ENCODE measurements around the gene PROC.
A peak's percentile ranks its signal among the peaks of the same experiment; 100 is the strongest.

Gene PROC

GRCh38 chr2:127455566-127456493 is 37.6 kb downstream of the PROC start:
- Histone ChIP-seq H3K36me3 (ENCODE audit: control insufficient read depth in 1 of 2, insufficient read depth in 2 of 2, low read length in 2 of 2) (no peaks in the 10 kb centered on the region), H3K27ac (ENCODE audit: low read depth, low read length) (peak overlapping the region; percentile 86), H3K4me3 (ENCODE audit: low read depth in 1 of 2, low read length in 2 of 2) (peak overlapping the region; percentile 28 to 45), H3K4me1 (ENCODE audit: control insufficient read depth in 1 of 2, insufficient read depth in 2 of 2, low read length in 2 of 2) (peaks cover 23% of the 10 kb centered on the region in 2 donors), H3K27me3 (ENCODE audit: control insufficient read depth in 1 of 2, insufficient read depth in 2 of 2, low read length in 2 of 2) (no peaks in the 10 kb centered on the region), H3K9ac (ENCODE audit: low read depth in 1 of 2, low read length in 2 of 2) (peak overlapping the region in 1 of 2 donors; percentile 30), H3K9me3 (ENCODE audit: control insufficient read depth in 1 of 2, low read length in 2 of 2) (no peaks in the 10 kb centered on the region)

DNA sequence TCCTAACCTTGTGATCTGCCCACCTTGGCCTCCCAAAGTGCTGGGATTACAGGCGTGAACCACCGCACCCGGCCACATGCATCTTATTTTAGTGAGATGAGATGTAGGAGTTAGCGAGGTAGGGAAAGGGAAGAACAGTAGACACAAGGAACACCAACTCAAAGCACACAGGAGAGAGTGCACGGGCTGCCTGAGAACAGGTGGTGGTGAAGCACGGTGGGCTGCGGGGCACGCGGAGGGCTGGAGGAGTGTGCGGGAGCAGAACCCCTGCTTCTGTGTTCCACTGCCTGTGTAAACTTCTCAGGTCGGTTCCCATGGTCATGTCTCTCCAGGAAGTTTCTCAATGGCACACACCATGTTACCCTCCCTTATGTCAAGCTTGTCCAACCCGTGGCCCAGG is 38.7 kb downstream of the PROC start:
- Histone ChIP-seq H3K9me3 (ENCODE audit: control insufficient read depth in 1 of 2, low read length in 2 of 2) (no peaks in the 10 kb centered on the region), H3K36me3 (ENCODE audit: control insufficient read depth in 1 of 2, insufficient read depth in 2 of 2, low read length in 2 of 2) (no peaks in the 10 kb centered on the region), H3K27ac (ENCODE audit: low read depth, low read length) (no peak overlapping the region), H3K27me3 (ENCODE audit: control insufficient read depth in 1 of 2, insufficient read depth in 2 of 2, low read length in 2 of 2) (no peaks in the 10 kb centered on the region), H3K4me1 (ENCODE audit: control insufficient read depth in 1 of 2, insufficient read depth in 2 of 2, low read length in 2 of 2) (peaks cover 23% of the 10 kb centered on the region in 2 donors), H3K4me3 (ENCODE audit: low read depth in 1 of 2, low read length in 2 of 2) (no peak overlapping the region), H3K9ac (ENCODE audit: low read depth in 1 of 2, low read length in 2 of 2) (no peak overlapping the region)

DNA sequence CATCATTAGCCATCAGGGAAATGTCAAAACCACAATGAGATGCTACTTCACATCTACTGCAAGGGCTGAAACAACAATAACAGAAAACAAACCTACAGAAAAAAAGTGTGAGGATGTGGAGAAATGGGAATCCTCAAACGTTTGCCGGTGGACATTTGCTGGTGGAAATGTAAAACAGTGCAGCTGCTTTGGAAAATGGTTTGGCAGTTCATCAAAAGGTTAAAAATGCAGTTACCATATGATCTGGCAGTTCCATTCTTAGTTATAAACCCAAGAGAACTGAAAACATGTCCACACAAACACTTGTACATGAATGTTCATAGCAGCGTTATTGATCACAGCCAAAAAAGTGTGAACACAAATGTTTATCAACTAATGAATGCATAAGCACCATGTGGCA is 44.2 kb downstream of the PROC start:
- Histone ChIP-seq H3K27ac (ENCODE audit: low read depth, low read length) (no peak overlapping the region), H3K4me1 (ENCODE audit: control insufficient read depth in 1 of 2, insufficient read depth in 2 of 2, low read length in 2 of 2) (peaks cover 0 to 3% of the 10 kb centered on the region in 2 donors), H3K27me3 (ENCODE audit: control insufficient read depth in 1 of 2, insufficient read depth in 2 of 2, low read length in 2 of 2) (no peaks in the 10 kb centered on the region), H3K4me3 (ENCODE audit: low read depth in 1 of 2, low read length in 2 of 2) (no peak overlapping the region), H3K9me3 (ENCODE audit: control insufficient read depth in 1 of 2, low read length in 2 of 2) (no peaks in the 10 kb centered on the region), H3K36me3 (ENCODE audit: control insufficient read depth in 1 of 2, insufficient read depth in 2 of 2, low read length in 2 of 2) (no peaks in the 10 kb centered on the region), H3K9ac (ENCODE audit: low read depth in 1 of 2, low read length in 2 of 2) (no peak overlapping the region)

DNA sequence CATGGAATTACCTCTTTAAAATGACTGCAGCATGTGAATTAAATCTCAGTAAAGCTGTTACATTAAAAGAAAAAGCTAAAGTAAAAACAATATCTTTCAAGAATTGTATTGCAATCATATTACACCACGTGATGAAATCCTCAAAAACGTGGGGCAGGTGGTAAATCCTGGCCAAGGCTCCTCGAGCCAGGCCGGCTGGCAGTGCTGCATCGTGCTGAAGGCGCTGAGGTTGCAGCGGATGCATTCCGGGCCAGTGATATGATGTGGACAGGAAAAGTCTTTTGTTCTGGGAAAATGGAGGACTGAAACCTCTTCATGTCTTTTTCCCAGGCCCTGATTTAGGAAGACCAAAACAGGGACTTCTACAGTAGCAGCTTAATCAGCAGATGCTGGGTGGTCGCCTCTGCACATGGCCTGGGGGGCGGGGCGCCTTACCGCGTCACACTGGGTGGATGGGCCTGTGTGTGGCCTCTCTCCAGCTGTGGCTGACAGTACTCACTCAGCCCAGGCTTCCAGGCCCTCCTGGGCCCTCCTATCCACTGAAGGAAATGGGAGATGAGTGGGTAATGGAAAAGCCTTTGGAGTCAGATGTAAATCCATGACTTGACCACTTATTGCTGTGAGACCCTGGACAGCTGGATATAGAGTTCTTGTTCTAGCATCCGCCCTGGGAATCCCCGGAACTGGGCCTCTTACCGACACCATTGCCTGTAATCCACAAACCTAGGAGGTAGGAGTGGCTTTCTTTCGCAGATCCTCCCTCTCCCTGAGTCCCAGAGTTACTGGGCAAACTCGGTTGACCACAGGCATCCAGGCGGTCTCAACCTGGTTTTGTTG is 45.1 kb downstream of the PROC start:
- H3K4me1 ChIP-seq (ENCODE audit: control insufficient read depth in 1 of 2, insufficient read depth in 2 of 2, low read length in 2 of 2), result no peaks in the 10 kb centered on the region
- H3K27ac ChIP-seq (ENCODE audit: low read depth, low read length), result no peak overlapping the region
- H3K9ac ChIP-seq (ENCODE audit: low read depth in 1 of 2, low read length in 2 of 2), result no peak overlapping the region
- no peaks in the 10 kb centered on the region for H3K27me3 ChIP-seq (ENCODE audit: control insufficient read depth in 1 of 2, insufficient read depth in 2 of 2, low read length in 2 of 2)
- no peak overlapping the region for H3K4me3 ChIP-seq (ENCODE audit: low read depth in 1 of 2, low read length in 2 of 2)
- H3K36me3 ChIP-seq (ENCODE audit: control insufficient read depth in 1 of 2, insufficient read depth in 2 of 2, low read length in 2 of 2), result no peaks in the 10 kb centered on the region
- no peaks in the 10 kb centered on the region for H3K9me3 ChIP-seq (ENCODE audit: control insufficient read depth in 1 of 2, low read length in 2 of 2)

GRCh38 chr2:127464470-127465257 is 46.4 kb downstream of the PROC start:
- no peaks in the 10 kb centered on the region for H3K9me3 ChIP-seq (ENCODE audit: control insufficient read depth in 1 of 2, low read length in 2 of 2)
- H3K4me3 ChIP-seq (ENCODE audit: low read depth in 1 of 2, low read length in 2 of 2), result no peak overlapping the region
- no peak overlapping the region for H3K9ac ChIP-seq (ENCODE audit: low read depth in 1 of 2, low read length in 2 of 2)
- H3K36me3 ChIP-seq (ENCODE audit: control insufficient read depth in 1 of 2, insufficient read depth in 2 of 2, low read length in 2 of 2), result peaks cover 3 to 8% of the 10 kb centered on the region in 2 donors
- no peaks in the 10 kb centered on the region for H3K4me1 ChIP-seq (ENCODE audit: control insufficient read depth in 1 of 2, insufficient read depth in 2 of 2, low read length in 2 of 2)
- no peak overlapping the region for H3K27ac ChIP-seq (ENCODE audit: low read depth, low read length)
- H3K27me3 ChIP-seq (ENCODE audit: control insufficient read depth in 1 of 2, insufficient read depth in 2 of 2, low read length in 2 of 2), result no peaks in the 10 kb centered on the region

DNA sequence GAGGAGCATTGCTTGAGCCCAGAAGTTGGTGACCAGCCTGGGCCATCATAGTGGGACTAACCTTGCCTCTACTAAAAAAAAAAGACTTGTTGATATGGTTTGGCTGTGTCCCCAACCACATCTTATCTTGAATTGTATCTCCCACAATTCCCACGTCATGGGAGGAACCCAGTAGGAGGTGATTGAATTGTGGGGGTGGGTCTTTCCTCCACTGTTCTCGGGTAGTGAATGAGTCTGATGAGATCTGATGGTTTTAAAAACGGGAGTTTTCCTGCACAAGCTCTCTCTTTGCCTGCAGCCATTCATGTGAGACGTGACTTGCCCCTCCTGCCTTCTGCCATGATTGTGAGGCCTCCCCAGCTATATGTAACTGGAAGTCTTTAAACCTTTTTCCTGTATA is 47.0 kb downstream of the PROC start:
- Histone ChIP-seq H3K36me3 (ENCODE audit: control insufficient read depth in 1 of 2, insufficient read depth in 2 of 2, low read length in 2 of 2) (peaks cover 3 to 11% of the 10 kb centered on the region in 2 donors), H3K27ac (ENCODE audit: low read depth, low read length) (no peak overlapping the region), H3K27me3 (ENCODE audit: control insufficient read depth in 1 of 2, insufficient read depth in 2 of 2, low read length in 2 of 2) (no peaks in the 10 kb centered on the region), H3K9ac (ENCODE audit: low read depth in 1 of 2, low read length in 2 of 2) (no peak overlapping the region), H3K9me3 (ENCODE audit: control insufficient read depth in 1 of 2, low read length in 2 of 2) (no peaks in the 10 kb centered on the region), H3K4me3 (ENCODE audit: low read depth in 1 of 2, low read length in 2 of 2) (no peak overlapping the region), H3K4me1 (ENCODE audit: control insufficient read depth in 1 of 2, insufficient read depth in 2 of 2, low read length in 2 of 2) (no peaks in the 10 kb centered on the region)

- Histone ChIP-seq H3K9ac (ENCODE audit: low read depth in 1 of 2, low read length in 2 of 2) (no peak overlapping the region), H3K27me3 (ENCODE audit: control insufficient read depth in 1 of 2, insufficient read depth in 2 of 2, low read length in 2 of 2) (no peaks in the 10 kb centered on the region), H3K27ac (ENCODE audit: low read depth, low read length) (no peak overlapping the region), H3K9me3 (ENCODE audit: control insufficient read depth in 1 of 2, low read length in 2 of 2) (no peaks in the 10 kb centered on the region), H3K36me3 (ENCODE audit: control insufficient read depth in 1 of 2, insufficient read depth in 2 of 2, low read length in 2 of 2) (peaks cover 3 to 11% of the 10 kb centered on the region in 2 donors), H3K4me1 (ENCODE audit: control insufficient read depth in 1 of 2, insufficient read depth in 2 of 2, low read length in 2 of 2) (peaks cover 6 to 7% of the 10 kb centered on the region in 2 donors), H3K4me3 (ENCODE audit: low read depth in 1 of 2, low read length in 2 of 2) (no peak overlapping the region)
These were observed 50.8 kb downstream of the PROC start for GRCh38 chr2:127469051-127469450.

DNA sequence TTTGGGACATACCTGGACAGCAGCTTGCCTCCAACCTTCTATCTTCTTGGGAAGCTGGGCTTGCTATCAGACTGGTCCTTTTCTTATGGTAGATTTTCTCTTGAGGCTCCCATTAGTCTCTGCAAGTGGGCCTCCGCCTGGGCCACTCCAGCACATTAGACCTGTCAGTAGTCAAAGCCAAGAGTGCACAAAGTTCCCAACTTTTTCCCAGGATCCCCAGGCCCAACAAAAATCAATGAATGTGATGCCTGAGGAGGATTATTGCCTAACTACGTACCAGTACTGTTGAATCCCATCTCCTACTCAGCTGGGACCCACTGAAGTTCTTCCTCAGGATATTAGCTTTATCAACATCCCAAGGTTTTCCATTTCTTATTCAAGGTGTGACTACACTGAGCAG is 51.7 kb downstream of the PROC start:
- H3K9me3 ChIP-seq (ENCODE audit: control insufficient read depth in 1 of 2, low read length in 2 of 2), result no peaks in the 10 kb centered on the region
- peaks cover 6 to 7% of the 10 kb centered on the region in 2 donors for H3K4me1 ChIP-seq (ENCODE audit: control insufficient read depth in 1 of 2, insufficient read depth in 2 of 2, low read length in 2 of 2)
- H3K27me3 ChIP-seq (ENCODE audit: control insufficient read depth in 1 of 2, insufficient read depth in 2 of 2, low read length in 2 of 2), result no peaks in the 10 kb centered on the region
- H3K4me3 ChIP-seq (ENCODE audit: low read depth in 1 of 2, low read length in 2 of 2), result no peak overlapping the region
- H3K36me3 ChIP-seq (ENCODE audit: control insufficient read depth in 1 of 2, insufficient read depth in 2 of 2, low read length in 2 of 2), result peaks cover 3 to 11% of the 10 kb centered on the region in 2 donors
- no peak overlapping the region for H3K27ac ChIP-seq (ENCODE audit: low read depth, low read length)
- H3K9ac ChIP-seq (ENCODE audit: low read depth in 1 of 2, low read length in 2 of 2), result no peak overlapping the region

- no peak overlapping the region for H3K4me3 ChIP-seq (ENCODE audit: low read depth in 1 of 2, low read length in 2 of 2)
- H3K27ac ChIP-seq (ENCODE audit: low read depth, low read length), result no peak overlapping the region
- peaks cover 0 to 5% of the 10 kb centered on the region in 2 donors for H3K9me3 ChIP-seq (ENCODE audit: control insufficient read depth in 1 of 2, low read length in 2 of 2)
- peaks cover 3 to 11% of the 10 kb centered on the region in 2 donors for H3K36me3 ChIP-seq (ENCODE audit: control insufficient read depth in 1 of 2, insufficient read depth in 2 of 2, low read length in 2 of 2)
- no peaks in the 10 kb centered on the region for H3K27me3 ChIP-seq (ENCODE audit: control insufficient read depth in 1 of 2, insufficient read depth in 2 of 2, low read length in 2 of 2)
- peaks cover 6 to 7% of the 10 kb centered on the region in 2 donors for H3K4me1 ChIP-seq (ENCODE audit: control insufficient read depth in 1 of 2, insufficient read depth in 2 of 2, low read length in 2 of 2)
- no peak overlapping the region for H3K9ac ChIP-seq (ENCODE audit: low read depth in 1 of 2, low read length in 2 of 2)
These were observed 53.2 kb downstream of the PROC start for GRCh38 chr2:127471286-127471988.
